ENCODE data around the gene CHCHD6.

DNA sequence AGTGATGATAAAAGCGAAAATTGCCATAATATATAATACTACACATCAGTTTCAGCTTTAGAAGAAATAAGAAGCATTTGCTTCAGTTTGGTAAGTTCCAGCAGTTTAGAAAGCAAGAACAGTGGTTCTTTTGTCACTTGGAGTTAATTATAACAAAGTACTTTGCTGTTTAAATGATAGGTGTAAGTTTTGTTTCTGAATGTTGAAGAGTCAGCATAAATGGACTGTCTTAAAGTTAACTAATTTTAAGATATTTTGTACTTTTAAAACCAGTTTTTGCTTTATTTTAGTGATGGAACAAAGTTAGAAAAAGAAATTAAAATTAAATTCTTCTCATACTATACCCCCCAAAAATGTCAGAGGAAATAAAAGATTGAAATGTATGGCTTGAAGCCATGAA, 24.6 kb downstream of the CHCHD6 start:
- TF ChIP-seq CTCF (IDR thresholded peaks at IDR 0.05) (no peak), POLR2A (IDR thresholded peaks at IDR 0.05) (no peak)
